Upper lobe of left lung (tissue), 6 donors: Measurements from ENCODE around the gene NLRC4. TPM values are rescaled to one million over a fixed set of nuclear protein-coding genes. Genes with fewer than 3 reads are reported as not detected.

Experiments
- ATAC-seq, 2 donors: fragments of 200-7000 bp; cut with Tn5 transposase; one replicate each; pipeline ENCODE4 v1.9.1; 2022; ENCODE audit warnings: mild to moderate bottlenecking in 2 of 2, moderate library complexity in 2 of 2; ENCODE audit not compliant: low FRiP score in 2 of 2
- DNase-seq, 2 donors: peaks; one replicate each; pipeline ENCODE4 v3.0.0-alpha.2; 2019 to 2020
- H3K27ac ChIP-seq, 4 donors: fragments of 200-600 bp; sonication (generic); one replicate each; pipeline ENCODE4 v1.5.1; 2016 to 2019
- H3K27me3 ChIP-seq, 4 donors: fragments of 200-600 bp; sonication (generic); one replicate each; pipeline ENCODE4 v1.5.1; 2017 to 2019
- H3K36me3 ChIP-seq, 4 donors: fragments of 200-600 bp; sonication (generic); one replicate each; pipeline ENCODE4 v1.5.1; 2016 to 2019
- H3K4me1 ChIP-seq, 4 donors: fragments of 200-600 bp; sonication (generic); one replicate each; pipeline ENCODE4 v1.5.1; 2018 to 2019
- H3K4me3 ChIP-seq, 4 donors: fragments of 200-600 bp; sonication (generic); one replicate each; pipeline ENCODE4 v1.5.1; 2017 to 2019; ENCODE audit warnings: mild to moderate bottlenecking in 2 of 4, moderate library complexity in 1 of 4
- H3K9me3 ChIP-seq, 4 donors: fragments of 200-600 bp; sonication (generic); one replicate each; pipeline ENCODE4 v1.5.1; 2018 to 2019
- CTCF ChIP-seq, 6 experiments: fragments of 450-650 bp in 4 of 6; fragments of 200-600 bp in 2 of 6; sonication (generic) in 2 of 6; IDR thresholded peaks; one replicate each; pipeline ENCODE4 v1.5.1; 2016 to 2019; ENCODE audit warnings: antibody characterized with exemption in 6 of 6
- EP300 ChIP-seq, 4 donors: sonication (generic); formaldehyde crosslinking; IDR thresholded peaks; one replicate each; pipeline ENCODE4 v1.5.1; 2017; ENCODE audit warnings: antibody characterized with exemption in 4 of 4, control low read depth in 2 of 4
- POLR2A ChIP-seq, 4 donors: fragments of 450-650 bp; IDR thresholded peaks; one replicate each; pipeline ENCODE4 v1.5.1; 2016 to 2017; ENCODE audit warnings: antibody characterized with exemption in 4 of 4, mild to moderate bottlenecking in 2 of 4
- POLR2AphosphoS5 ChIP-seq, 2 donors: sonication (generic); formaldehyde crosslinking; IDR thresholded peaks; one replicate each; pipeline ENCODE4 v1.5.1; 2017; ENCODE audit warnings: antibody characterized with exemption in 2 of 2
- WGBS, 2 donors: methylation state at CpG; one replicate each; pipeline ENCODE4 v1.1.5; 2017 to 2018; 5-methylcytosine and 5-hydroxymethylcytosine counted together
- small RNA-seq, 4 donors: library from RNA; depleted of rRNA; stranded (forward); fragments of <200 nt; gene quantifications; one replicate each; pipeline ENCODE3, GENCODE V24; 2016
- total RNA-seq, 6 donors: library from RNA; depleted of rRNA in 4 of 6; stranded (reverse); fragments of >200 nt in 4 of 6; gene quantifications; one replicate each; pipeline versions ENCODE4 v1.1.0 to v1.2.1, GENCODE V29; 2016 to 2021
- donor health status: DM: no; HTN: no; CAD: no; lungs with moderate emphysema.
- donor health status: DM: no; HTN: yes; CAD: no; lungs with severe emphysema.

Gene NLRC4
- total RNA-seq, 6 donors from 2014 or later: 6.3 to 22.4 (median 10.6) TPM

DNA sequence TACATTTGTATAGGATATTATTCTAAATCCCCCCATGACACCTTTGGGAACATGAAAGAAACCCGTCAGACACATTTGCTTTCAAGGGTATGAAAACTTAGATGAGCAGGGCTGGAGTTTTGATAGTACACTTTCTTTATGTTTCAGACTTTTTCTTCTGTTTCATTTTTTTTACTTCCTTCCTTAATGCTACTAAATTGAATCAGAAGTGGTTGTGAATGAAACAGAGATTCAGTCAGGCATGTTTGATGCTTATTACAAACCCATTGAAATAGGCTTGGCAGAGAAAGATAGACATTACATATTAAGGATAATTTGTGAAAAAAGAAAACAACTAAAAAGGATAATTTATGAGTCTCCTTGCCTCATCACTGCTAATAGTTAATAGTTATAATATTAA lies 72.3 kb downstream of the NLRC4 start:
- ATAC-seq (no peak), DNase-seq (no peak)
- peaks cover under 1 to 31% (median 4%) of the 10 kb centered on the region in 4 donors for H3K36me3 ChIP-seq
- WGBS, 2 donors: 80 to 91% methylated on average over 1 of the region's 1 CpG
- H3K4me1 ChIP-seq: no peaks in the 10 kb centered on the region
- no peaks in the 10 kb centered on the region for H3K9me3 ChIP-seq
- H3K27me3 ChIP-seq: no peaks in the 10 kb centered on the region
- TF ChIP-seq POLR2A (IDR thresholded peaks at IDR 0.05): no peak
- TF ChIP-seq EP300 (IDR thresholded peaks at IDR 0.05): no peak
- no peak for TF ChIP-seq CTCF (IDR thresholded peaks at IDR 0.05)
- no peak for TF ChIP-seq POLR2AphosphoS5 (IDR thresholded peaks at IDR 0.05)
- H3K27ac ChIP-seq: no peak overlapping the region
- no peak overlapping the region for H3K4me3 ChIP-seq

DNA sequence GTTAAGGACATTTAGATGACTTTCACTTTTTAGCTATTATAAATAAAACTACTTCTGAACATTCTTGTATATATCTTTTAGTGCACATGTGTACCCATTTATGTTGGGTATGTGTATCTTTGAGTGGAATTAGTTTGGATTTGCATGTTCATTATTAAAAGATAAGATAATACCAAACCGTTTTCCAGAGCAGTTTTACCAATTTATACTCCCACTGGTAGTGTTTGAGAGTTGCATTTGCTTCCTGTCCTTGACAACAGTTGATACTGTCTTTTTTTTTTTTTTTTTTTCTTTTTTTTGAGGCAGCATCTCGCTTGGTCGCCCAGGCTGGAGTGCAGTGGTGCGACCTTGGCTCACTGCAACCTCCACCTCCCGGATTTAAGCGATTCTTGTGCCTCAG lies 75.7 kb downstream of the NLRC4 start:
- H3K27ac ChIP-seq: no peak overlapping the region
- 94 to 98% methylated on average over 6 of the region's 6 CpGs for WGBS, 2 donors
- peaks cover 5 to 38% (median 8%) of the 10 kb centered on the region in 4 donors for H3K36me3 ChIP-seq
- H3K9me3 ChIP-seq: no peaks in the 10 kb centered on the region
- DNase-seq (no peak), ATAC-seq (no peak)
- no peaks in the 10 kb centered on the region for H3K4me1 ChIP-seq
- no peak for TF ChIP-seq POLR2AphosphoS5 (IDR thresholded peaks at IDR 0.05)
- TF ChIP-seq POLR2A (IDR thresholded peaks at IDR 0.05): no peak
- TF ChIP-seq EP300 (IDR thresholded peaks at IDR 0.05): no peak
- TF ChIP-seq CTCF (IDR thresholded peaks at IDR 0.05): no peak
- H3K27me3 ChIP-seq: no peaks in the 10 kb centered on the region
- H3K4me3 ChIP-seq: no peak overlapping the region

GRCh38 chr2:32182667-32183066 lies 82.0 kb downstream of the NLRC4 start:
- H3K27ac ChIP-seq: no peak overlapping the region
- no peaks in the 10 kb centered on the region for H3K9me3 ChIP-seq
- 92 to 96% methylated on average over 5 to 6 of the region's 6 CpGs for WGBS, 2 donors
- peaks cover 9 to 45% (median 18%) of the 10 kb centered on the region in 4 donors for H3K36me3 ChIP-seq
- no peak for DNase-seq
- ATAC-seq: no peak
- no peak overlapping the region for H3K4me3 ChIP-seq
- H3K4me1 ChIP-seq: no peaks in the 10 kb centered on the region
- no peaks in the 10 kb centered on the region for H3K27me3 ChIP-seq
- TF ChIP-seq EP300 (IDR thresholded peaks at IDR 0.05) (no peak), CTCF (IDR thresholded peaks at IDR 0.05) (no peak), POLR2AphosphoS5 (IDR thresholded peaks at IDR 0.05) (no peak)

Small RNAs within 50 kb of the gene (small RNA-seq; reads per million reads assigned to genes)
- 0 reads per million in 4 donors for gene RNU6-647P

Other genes with a start within 250 kb of the NLRC4 start
- 10 to 100 TPM; 10.1 to 92.8 (median 51.7) TPM for gene DPY30, start 225.1 kb downstream of the NLRC4 start, total RNA-seq
- gene SPAST, start 201.3 kb downstream of the NLRC4 start, total RNA-seq: 10 to 100 TPM in 5 of 6 donors, 1 to 10 TPM in 1; 9.9 to 28.3 (median 14.8) TPM
- 10 to 100 TPM in 5 of 6 donors, 1 to 10 TPM in 1; 3.6 to 30.4 (median 18.7) TPM for gene SLC30A6, start 99.0 kb downstream of the NLRC4 start, total RNA-seq
- gene YIPF4, start 13.0 kb upstream of the NLRC4 start, total RNA-seq: 10 to 100 TPM; 13.1 to 46.5 (median 18.9) TPM
- 100 to 1,000 TPM in 3 of 6 donors, 10 to 100 TPM in 3; 60.4 to 198 (median 101) TPM for gene BIRC6, start 92.1 kb upstream of the NLRC4 start, total RNA-seq